HEK293 (cell line): Measurements from ENCODE around the gene HNRNPL.

Experiments used
- CTCF ChIA-PET: fragments of 350-600 bp; formaldehyde crosslinking; extraction: SDS; loops from one replicate; lab custom pipeline; 2021; ENCODE audit warnings: antibody characterized with exemption; lab: Yijun Ruan, JAX
- POLR2A ChIA-PET: fragments of 300-600 bp; formaldehyde crosslinking; extraction: SDS; loops from one replicate; lab custom pipeline; 2020; ENCODE audit warnings: antibody characterized with exemption, inconsistent platforms; lab: Yijun Ruan, JAX
- H3K27ac ChIP-seq: fragments of 200-500 bp; sonication (Bioruptor generic); 2 replicates; pipeline ENCODE4 v1.5.1; 2014; ENCODE audit warnings: low read depth, low read length, control low read depth, inconsistent platforms; ENCODE audit errors: extremely low read depth
- H3K36me3 ChIP-seq, 2 experiments: fragments of 200-500 bp in 1 of 2; sonication (Bioruptor generic) in 1 of 2; 1 replicate in 1 of 2; 2 replicates in 1 of 2; pipeline ENCODE4 v1.5.1; 2014 to 2017; ENCODE audit warnings: inconsistent platforms in 2 of 2, low read length in 2 of 2; ENCODE audit not compliant: control insufficient read depth in 2 of 2, insufficient read depth in 1 of 2
- H3K4me1 ChIP-seq: fragments of 200-500 bp; sonication (Bioruptor generic); 2 replicates; pipeline ENCODE4 v1.5.1; 2014; ENCODE audit warnings: mild to moderate bottlenecking, low read length, inconsistent platforms; ENCODE audit not compliant: control insufficient read depth, insufficient read depth
- H3K4me3 ChIP-seq: 2 replicates; pipeline ENCODE4 v1.5.1; 2011; ENCODE audit warnings: low read depth, mild to moderate bottlenecking, control low read depth, low read length, moderate library complexity
- H3K9me3 ChIP-seq: fragments of 200-500 bp; sonication (Bioruptor generic); 2 replicates; pipeline ENCODE4 v1.5.1; 2014; ENCODE audit warnings: low read depth, low read length, inconsistent platforms; ENCODE audit not compliant: control insufficient read depth, insufficient read depth
- GLI4 ChIP-seq: fragments of 450-650 bp; formaldehyde crosslinking; IDR thresholded peaks from 2 replicates; pipeline ENCODE4 v1.5.1; 2016; ENCODE audit warnings: missing biosample characterization, missing genetic modification characterization
- GLIS2 ChIP-seq: fragments of 450-650 bp; formaldehyde crosslinking; IDR thresholded peaks from 2 replicates; pipeline ENCODE4 v1.5.1; 2016; ENCODE audit warnings: missing biosample characterization, missing genetic modification characterization
- PRDM1 ChIP-seq: fragments of 450-650 bp; formaldehyde crosslinking; IDR thresholded peaks from 2 replicates; pipeline ENCODE4; 2016; ENCODE audit warnings: missing biosample characterization, missing genetic modification characterization
- RBAK ChIP-seq: fragments of 450-650 bp; formaldehyde crosslinking; IDR thresholded peaks from 2 replicates; pipeline ENCODE4 v1.5.1; 2016; ENCODE audit warnings: missing biosample characterization, missing genetic modification characterization
- SETDB1 ChIP-seq: IDR thresholded peaks from one replicate; pipeline ENCODE4 v1.6.1; 2017; ENCODE audit warnings: mild to moderate bottlenecking, low read length, moderate library complexity, mixed read lengths; ENCODE audit not compliant: insufficient read length
- TSHZ1 ChIP-seq: fragments of 450-650 bp; formaldehyde crosslinking; IDR thresholded peaks from 2 replicates; pipeline ENCODE4 v1.5.1; 2016; ENCODE audit warnings: missing biosample characterization, missing genetic modification characterization, borderline replicate concordance
- ZBTB17 ChIP-seq: fragments of 450-650 bp; formaldehyde crosslinking; IDR thresholded peaks from 2 replicates; pipeline ENCODE4 v1.5.1; 2016; ENCODE audit warnings: missing biosample characterization, missing genetic modification characterization
- ZBTB44 ChIP-seq: fragments of 450-650 bp; IDR thresholded peaks from 2 replicates; pipeline ENCODE4 v1.5.1; 2018; ENCODE audit warnings: missing biosample characterization, mild to moderate bottlenecking, missing genetic modification characterization
- ZBTB6 ChIP-seq: fragments of 450-650 bp; formaldehyde crosslinking; IDR thresholded peaks from 2 replicates; pipeline ENCODE4 v1.5.1; 2017; ENCODE audit warnings: missing biosample characterization, missing genetic modification characterization
- ZFP69B ChIP-seq: fragments of 450-650 bp; formaldehyde crosslinking; IDR thresholded peaks from 2 replicates; pipeline ENCODE4 v1.5.1; 2016; ENCODE audit warnings: missing biosample characterization, missing genetic modification characterization
- ZNF157 ChIP-seq: fragments of 450-650 bp; formaldehyde crosslinking; IDR thresholded peaks from 2 replicates; pipeline ENCODE4 v1.5.1; 2016; ENCODE audit warnings: missing biosample characterization, missing genetic modification characterization
- ZNF184 ChIP-seq: fragments of 450-650 bp; IDR thresholded peaks from 2 replicates; pipeline ENCODE4 v1.5.1; 2018; ENCODE audit warnings: missing biosample characterization, mild to moderate bottlenecking, missing genetic modification characterization
- ZNF366 ChIP-seq: fragments of 450-650 bp; formaldehyde crosslinking; conservative IDR thresholded peaks from 2 replicates; pipeline ENCODE4 v1.5.1; 2016; ENCODE audit warnings: missing biosample characterization, missing genetic modification characterization
- ZNF548 ChIP-seq: fragments of 450-650 bp; formaldehyde crosslinking; IDR thresholded peaks from 2 replicates; pipeline ENCODE4 v1.5.1; 2016; ENCODE audit warnings: missing biosample characterization, missing genetic modification characterization
- ZNF549 ChIP-seq: fragments of 450-650 bp; IDR thresholded peaks from 2 replicates; pipeline ENCODE4 v1.5.1; 2018; ENCODE audit warnings: missing biosample characterization, missing genetic modification characterization, mild to moderate bottlenecking, inconsistent platforms, moderate library complexity
- ZNF596 ChIP-seq: fragments of 450-650 bp; IDR thresholded peaks from 2 replicates; pipeline ENCODE4 v1.5.0; 2018; ENCODE audit warnings: missing biosample characterization, mild to moderate bottlenecking, missing genetic modification characterization, moderate library complexity
- ZNF658 ChIP-seq: fragments of 450-650 bp; formaldehyde crosslinking; IDR thresholded peaks from 2 replicates; pipeline ENCODE4; 2016; ENCODE audit warnings: missing biosample characterization, missing genetic modification characterization
- ZSCAN23 ChIP-seq: fragments of 450-650 bp; formaldehyde crosslinking; IDR thresholded peaks from 2 replicates; pipeline ENCODE4 v1.5.1; 2016; ENCODE audit warnings: missing biosample characterization, missing genetic modification characterization
- TF ChIP-seq, protein P1 (sequence below): fragments of 450-650 bp; formaldehyde crosslinking; IDR thresholded peaks from 2 replicates; pipeline ENCODE4 v1.5.1; 2016; ENCODE audit warnings: missing biosample characterization, missing genetic modification characterization
- TF ChIP-seq, protein P2 (sequence below): fragments of 450-650 bp; formaldehyde crosslinking; IDR thresholded peaks from 2 replicates; pipeline ENCODE4; 2016; ENCODE audit warnings: missing biosample characterization, missing genetic modification characterization

The HNRNPL gene

GRCh38 chr19:38808741-38809140 lies 41.0 kb downstream of the HNRNPL start:
- H3K4me1 ChIP-seq, result no peaks in the 10 kb centered on the region
- no peaks in the 10 kb centered on the region; a peak in 1 of 3 replicates for H3K36me3 ChIP-seq
- H3K27ac ChIP-seq, result no peak overlapping the region
- no peak overlapping the region for H3K4me3 ChIP-seq
- CTCF ChIA-PET, result no interaction called here
- POLR2A ChIA-PET, result interaction anchor here (0.7 kb wide), 1 partner anchor 122 kb away, joined by 3 read pairs; the partner anchor contains the start of genes MRPS12 and SARS2
- no peak for TF ChIP-seq SETDB1
- no peak for TF ChIP-seq ZNF549 (tag by site-specific recombination)
- TF ChIP-seq, protein P1, sequence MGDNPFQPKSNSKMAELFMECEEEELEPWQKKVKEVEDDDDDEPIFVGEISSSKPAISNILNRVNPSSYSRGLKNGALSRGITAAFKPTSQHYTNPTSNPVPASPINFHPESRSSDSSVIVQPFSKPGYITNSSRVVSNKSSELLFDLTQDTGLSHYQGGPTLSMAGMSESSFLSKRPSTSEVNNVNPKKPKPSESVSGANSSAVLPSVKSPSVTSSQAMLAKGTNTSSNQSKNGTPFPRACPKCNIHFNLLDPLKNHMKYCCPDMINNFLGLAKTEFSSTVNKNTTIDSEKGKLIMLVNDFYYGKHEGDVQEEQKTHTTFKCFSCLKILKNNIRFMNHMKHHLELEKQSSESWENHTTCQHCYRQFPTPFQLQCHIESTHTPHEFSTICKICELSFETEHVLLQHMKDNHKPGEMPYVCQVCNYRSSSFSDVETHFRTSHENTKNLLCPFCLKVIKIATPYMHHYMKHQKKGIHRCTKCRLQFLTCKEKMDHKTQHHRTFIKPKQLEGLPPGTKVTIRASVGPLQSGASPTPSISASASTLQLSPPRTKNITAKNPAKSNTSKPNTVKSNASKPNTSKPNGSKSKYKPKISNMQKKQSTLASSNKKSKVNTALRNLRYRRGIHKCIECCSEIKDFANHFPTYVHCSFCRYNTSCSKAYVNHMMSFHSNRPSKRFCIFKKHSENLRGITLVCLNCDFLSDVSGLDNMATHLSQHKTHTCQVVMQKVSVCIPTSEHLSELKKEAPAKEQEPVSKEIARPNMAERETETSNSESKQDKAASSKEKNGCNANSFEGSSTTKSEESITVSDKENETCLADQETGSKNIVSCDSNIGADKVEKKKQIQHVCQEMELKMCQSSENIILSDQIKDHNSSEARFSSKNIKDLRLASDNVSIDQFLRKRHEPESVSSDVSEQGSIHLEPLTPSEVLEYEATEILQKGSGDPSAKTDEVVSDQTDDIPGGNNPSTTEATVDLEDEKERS (tag by site-specific recombination), result no peak
- TF ChIP-seq GLI4 (tag by site-specific recombination), result no peak
- TF ChIP-seq ZNF366 (tag by site-specific recombination), result no peak
- TF ChIP-seq ZSCAN23 (tag by site-specific recombination), result no peak
- TF ChIP-seq ZNF157 (tag by site-specific recombination), result no peak
- TF ChIP-seq RBAK (tag by site-specific recombination), result no peak
- no peak for TF ChIP-seq ZNF658 (tag by site-specific recombination)
- no peak for TF ChIP-seq ZFP69B (tag by site-specific recombination)
- TF ChIP-seq ZBTB17 (tag by site-specific recombination), result no peak
- TF ChIP-seq ZNF596 (tag by site-specific recombination), result no peak
- TF ChIP-seq TSHZ1 (tag by site-specific recombination), result no peak
- TF ChIP-seq ZBTB44 (tag by site-specific recombination), result no peak
- no peak for TF ChIP-seq ZNF548 (tag by site-specific recombination)
- no peak for TF ChIP-seq ZNF184 (tag by site-specific recombination)
- TF ChIP-seq PRDM1 (tag by site-specific recombination), result no peak
- no peak for TF ChIP-seq GLIS2 (tag by site-specific recombination)
- TF ChIP-seq, protein P2, sequence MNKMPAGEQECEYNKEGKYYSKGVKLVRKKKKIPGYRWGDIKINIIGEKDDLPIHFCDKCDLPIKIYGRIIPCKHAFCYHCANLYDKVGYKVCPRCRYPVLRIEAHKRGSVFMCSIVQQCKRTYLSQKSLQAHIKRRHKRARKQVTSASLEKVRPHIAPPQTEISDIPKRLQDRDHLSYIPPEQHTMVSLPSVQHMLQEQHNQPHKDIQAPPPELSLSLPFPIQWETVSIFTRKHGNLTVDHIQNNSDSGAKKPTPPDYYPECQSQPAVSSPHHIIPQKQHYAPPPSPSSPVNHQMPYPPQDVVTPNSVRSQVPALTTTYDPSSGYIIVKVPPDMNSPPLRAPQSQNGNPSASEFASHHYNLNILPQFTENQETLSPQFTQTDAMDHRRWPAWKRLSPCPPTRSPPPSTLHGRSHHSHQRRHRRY, result no peak
- TF ChIP-seq ZBTB6 (tag by site-specific recombination), result no peak
- no peaks in the 10 kb centered on the region for H3K9me3 ChIP-seq
